SH-SY5Y (cell line): Measurements from ENCODE around the gene NUP93.

ENCODE experiments used
- GATA2 ChIP-seq: IDR thresholded peaks from 2 replicates; pipeline ENCODE4 v1.6.1; 2011; ENCODE audit warnings: mild to moderate bottlenecking, low read depth, low read length
- GATA3 ChIP-seq: IDR thresholded peaks from 2 replicates; pipeline ENCODE4 v1.6.1; 2011; ENCODE audit warnings: low read depth, mild to moderate bottlenecking, low read length, moderate library complexity

- TF ChIP-seq GATA2 (no peak), GATA3 (no peak)
Observed at GRCh38 chr16:56788435-56788834, 58.5 kb downstream of the NUP93 start.
